ENCODE measurements around the gene PAGR1.

GRCh38 chr16:29784157-29784556 lies 31.8 kb upstream of the PAGR1 start:
- TF ChIP-seq CTCF (IDR thresholded peaks at IDR 0.05) (no peak), EZH2 (IDR thresholded peaks at IDR 0.05) (no peak)
